Erythroblast (primary cell): ENCODE results near the gene CA5A.

Experiments used
- DNase-seq, 2 experiments: peaks; one replicate each; lab custom pipeline; 2025; lab: John Stamatoyannopoulos, UW
- GATA1 ChIP-seq: IDR thresholded peaks from 2 replicates; pipeline ENCODE4 v1.6.1; 2011; ENCODE audit warnings: low read depth, mild to moderate bottlenecking, control low read depth, low read length, moderate library complexity
- POLR2A ChIP-seq: IDR thresholded peaks from 2 replicates; pipeline ENCODE4 v1.6.1; 2011; ENCODE audit warnings: mild to moderate bottlenecking, low read length

Gene CA5A

DNA sequence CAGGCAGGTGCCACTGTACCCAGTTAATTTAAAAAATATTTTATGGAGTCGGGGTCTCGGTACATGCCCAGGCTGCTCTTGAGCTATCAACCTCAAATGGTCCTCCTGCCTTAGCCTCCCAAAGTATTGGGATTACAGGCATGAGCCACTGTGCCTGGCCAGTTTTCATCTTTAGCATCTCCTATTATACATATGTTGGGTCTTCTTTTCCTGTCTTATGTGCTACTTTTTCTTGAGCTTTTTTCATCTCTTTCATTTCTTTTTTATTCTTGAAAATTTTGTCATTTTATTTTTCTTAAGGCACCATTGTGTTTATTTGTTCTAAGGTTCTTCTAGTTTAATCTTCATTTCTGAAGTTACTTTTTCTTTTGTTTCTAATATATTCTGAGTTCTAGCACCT, 35.6 kb upstream of the CA5A start:
- peak in 1 of 2 experiments; percentile 34 for DNase-seq
- TF ChIP-seq POLR2A, result no peak

DNA sequence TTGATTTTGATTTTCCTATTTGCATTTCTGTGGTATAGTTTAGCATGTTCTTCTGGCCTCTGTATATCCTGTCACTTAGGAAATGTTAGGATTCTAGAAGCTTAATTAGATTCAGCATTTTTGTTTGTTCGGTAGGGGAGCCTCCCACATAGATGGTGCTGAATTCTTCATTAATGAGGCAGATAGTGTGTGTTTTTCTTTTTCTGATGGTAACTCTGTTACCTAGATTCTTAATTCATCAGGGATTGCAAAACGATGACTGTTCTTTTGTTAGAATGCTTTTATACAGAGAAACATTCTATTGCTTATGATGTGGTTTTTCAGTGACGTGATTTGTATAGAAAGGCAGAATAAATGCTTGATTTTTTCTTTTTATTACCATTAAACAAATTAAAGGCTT, 33.9 kb upstream of the CA5A start:
- TF ChIP-seq POLR2A, result no peak
- TF ChIP-seq GATA1, result no peak
- no peak for DNase-seq

DNA sequence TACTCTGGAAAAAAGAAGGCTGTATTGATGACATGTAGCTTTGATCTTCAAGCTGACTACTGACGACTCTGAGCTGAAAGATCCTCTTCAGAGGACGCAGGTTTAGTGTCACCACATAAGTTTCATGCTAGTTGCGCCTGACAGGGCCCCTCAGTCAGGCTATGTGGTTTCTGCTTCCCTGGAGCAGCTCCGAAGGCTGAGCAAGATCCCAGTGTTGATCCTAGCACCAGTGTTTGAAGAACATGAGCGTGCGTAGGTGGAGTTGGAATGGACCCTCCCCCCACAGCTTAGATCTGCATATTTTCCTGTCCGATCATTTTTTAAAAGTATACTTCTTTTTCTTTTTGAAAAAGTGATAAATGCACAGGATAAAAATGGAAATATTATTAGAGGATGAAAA, 32.2 kb upstream of the CA5A start:
- DNase-seq, result no peak
- no peak for TF ChIP-seq GATA1
- TF ChIP-seq POLR2A, result no peak

DNA sequence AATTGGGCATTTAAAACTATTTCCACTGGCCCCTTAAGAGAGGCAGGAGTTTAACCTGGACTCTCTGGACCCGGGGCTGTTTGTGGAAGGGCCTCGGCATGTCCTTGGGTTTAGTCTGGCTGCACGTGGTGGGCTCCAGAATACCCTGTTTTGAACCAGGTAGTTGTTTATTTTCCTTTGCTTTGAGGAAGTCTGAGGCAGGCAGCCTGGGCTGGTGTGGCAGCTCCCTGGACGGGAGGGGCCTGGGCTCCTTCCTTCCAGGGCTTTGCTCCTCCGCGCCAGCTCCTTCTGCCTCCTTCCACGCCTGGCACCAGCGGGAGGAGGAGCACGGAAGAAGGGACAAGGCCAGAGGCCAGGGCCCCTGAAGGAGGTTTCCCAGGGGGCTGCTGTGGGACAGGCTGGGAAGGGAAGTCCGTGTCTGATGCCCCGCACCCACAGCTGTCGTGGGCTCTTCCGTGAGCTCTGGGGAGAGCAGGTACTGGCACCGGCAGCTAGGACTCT, 30.4 kb upstream of the CA5A start:
- no peak for DNase-seq
- TF ChIP-seq GATA1, result no peak

DNA sequence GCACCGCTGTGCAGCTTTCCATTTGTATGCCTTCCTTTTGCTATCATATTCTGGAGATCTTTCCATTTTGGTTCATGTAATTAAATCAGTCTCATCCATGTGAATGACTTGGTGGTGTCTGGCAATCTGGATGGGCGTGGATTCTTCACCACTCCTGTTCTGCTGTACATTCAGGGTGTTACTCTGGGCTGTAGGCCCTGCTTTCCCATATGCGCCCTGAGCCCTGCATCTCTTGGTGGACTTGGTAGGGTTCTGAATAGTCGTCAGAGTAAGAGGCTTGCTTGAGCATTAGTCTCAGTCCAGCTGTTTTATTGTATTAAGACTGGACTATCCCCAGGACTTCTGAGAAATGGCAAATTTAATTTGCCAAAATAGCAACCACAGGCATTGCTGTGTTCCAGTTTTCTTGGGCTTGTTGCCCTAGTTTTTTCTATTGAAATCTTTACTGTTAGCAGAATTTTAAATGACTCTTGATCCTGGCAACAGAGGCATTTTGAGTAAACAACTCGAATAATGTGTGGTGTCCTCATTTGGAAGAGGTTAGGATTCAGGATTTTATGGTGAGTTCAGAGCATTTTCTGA, 29.8 kb upstream of the CA5A start:
- DNase-seq, result no peak
- no peak for TF ChIP-seq POLR2A
- no peak for TF ChIP-seq GATA1

DNA sequence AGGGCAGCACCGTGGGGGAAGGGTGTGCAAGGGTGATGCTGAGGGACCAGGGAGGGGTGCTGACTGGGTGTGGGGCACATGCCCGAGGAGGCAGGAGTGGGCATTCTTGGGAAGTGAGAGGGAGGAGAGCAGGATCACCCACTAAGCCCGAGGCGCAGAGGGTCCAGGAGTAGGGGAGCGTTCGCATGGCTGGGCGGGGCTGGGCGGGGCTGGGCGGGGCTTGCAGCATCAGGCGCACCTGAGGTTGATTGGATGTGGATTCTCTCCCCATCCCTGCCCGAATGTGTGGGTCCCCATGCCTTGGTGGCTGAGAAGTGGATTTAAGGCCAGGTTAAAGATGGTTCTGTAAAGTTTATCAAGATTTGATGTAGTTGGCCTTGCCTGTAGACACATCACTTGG, 29.1 kb upstream of the CA5A start:
- no peak for DNase-seq
- TF ChIP-seq GATA1 (no peak), POLR2A (no peak)

DNA sequence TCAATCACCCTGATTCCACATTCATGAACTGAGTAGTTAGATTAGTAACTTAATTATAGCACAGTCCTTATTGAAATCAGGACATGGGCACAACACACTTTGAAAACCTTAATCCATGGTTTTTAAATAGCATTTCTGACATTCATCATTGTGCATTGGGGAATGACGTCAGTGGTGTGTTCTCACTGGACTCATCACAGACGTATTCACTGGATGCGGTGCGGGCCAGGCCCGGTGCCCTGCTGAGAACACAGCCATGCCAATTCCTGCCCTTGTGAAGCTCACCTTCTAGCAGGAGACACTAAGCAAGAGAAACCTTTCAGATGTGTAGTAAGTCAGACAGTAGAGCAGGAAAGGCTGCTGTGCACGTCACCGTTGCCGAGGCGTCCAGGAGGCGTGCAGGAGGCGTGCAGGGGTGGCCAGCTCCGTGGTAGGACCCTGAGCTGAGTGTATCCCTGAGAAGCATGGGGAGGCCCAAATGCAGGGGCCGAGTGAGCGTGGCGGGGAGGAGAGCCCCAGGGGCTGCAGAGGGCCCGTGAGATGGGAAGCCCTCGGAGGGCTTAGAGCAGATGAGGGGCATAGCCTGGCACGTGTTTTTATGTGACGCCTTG, 27.8 kb upstream of the CA5A start:
- TF ChIP-seq POLR2A, result no peak
- no peak for TF ChIP-seq GATA1
- no peak for DNase-seq

DNA sequence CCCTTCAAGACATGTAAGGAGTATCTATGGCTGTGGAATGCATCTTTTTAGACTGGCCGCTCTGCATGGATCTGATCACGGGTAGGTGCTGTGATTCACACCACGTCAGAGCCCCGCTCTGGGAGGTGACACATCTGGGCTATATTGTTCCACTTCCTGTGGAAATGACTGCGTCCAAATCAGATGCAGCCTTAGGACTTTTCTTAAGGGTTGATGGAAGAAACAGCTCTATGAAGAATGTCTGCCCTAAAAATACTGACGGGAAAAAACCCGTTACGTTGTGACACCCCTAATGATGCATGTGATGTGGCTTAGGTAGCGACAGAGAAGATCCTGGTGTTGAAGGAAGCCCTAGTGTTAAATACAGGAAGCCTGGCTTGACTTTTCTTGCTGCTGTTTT, 27.1 kb upstream of the CA5A start:
- DNase-seq, result peak in 1 of 2 experiments; percentile 13
- no peak for TF ChIP-seq POLR2A
- no peak for TF ChIP-seq GATA1

DNA sequence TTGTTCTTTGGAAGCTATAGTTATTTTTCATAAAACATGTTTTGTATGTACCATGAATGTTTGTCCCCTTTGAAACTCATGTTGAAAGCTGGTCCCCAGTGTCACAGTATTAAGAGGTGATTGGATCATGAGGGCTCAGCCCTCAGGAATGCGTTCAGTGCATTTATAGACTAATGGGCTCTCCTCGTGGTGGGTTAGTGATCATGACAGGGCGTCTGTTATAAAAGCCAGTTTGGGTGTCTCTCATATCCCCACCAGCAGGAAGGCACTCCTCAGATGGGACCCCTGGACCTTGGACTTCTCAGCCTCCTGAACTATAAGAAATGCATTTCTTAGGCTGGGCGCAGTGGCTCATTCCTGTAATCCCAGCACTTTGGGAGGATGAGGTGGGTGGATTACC, 25.3 kb upstream of the CA5A start:
- DNase-seq, result no peak

DNA sequence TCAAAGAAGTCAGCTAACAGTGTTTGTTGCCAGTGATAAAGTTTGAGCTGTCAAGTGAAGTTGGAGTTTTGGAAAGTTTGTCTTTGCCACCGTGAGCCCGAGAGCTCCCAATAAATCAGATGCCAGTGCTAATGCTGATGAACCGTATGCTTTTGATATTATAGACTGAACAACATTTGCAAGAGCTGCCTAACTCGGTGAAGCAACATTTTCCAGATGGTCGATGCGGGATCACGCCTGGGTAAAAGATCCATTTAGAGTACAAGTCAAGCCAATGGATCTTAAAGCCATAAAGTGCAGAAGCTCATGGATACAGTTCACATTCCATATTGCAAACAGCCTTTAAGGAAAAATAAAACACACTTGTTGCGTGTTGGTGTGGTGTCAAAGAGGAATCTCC, 24.5 kb upstream of the CA5A start:
- TF ChIP-seq GATA1 (no peak), POLR2A (no peak)

More for the DNA sequence above, 25.3 kb upstream of the CA5A start:
- no peak for TF ChIP-seq GATA1
- TF ChIP-seq POLR2A, result no peak

DNA sequence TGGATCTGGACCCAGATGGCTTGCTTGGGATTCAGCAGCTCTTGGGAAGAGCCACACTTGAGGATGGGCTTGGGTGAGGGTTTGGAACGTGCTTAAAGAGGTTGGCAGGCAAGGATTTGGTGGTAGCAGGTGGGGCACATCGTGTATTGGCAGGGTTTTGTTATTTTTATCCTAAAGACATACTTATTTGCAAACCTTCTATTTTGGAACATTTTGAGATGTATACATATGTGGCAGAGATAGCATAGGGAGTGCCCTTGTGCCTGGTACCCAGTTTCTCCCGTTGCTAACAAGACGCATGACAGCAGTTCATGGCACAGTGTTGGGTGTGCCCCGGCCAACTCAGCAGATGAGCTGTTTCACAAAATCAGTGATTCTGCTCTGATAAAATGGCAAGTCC, 24.0 kb upstream of the CA5A start:
- no peak for DNase-seq
- TF ChIP-seq GATA1 (no peak), POLR2A (no peak)

More for the DNA sequence above, 24.5 kb upstream of the CA5A start:
- no peak for DNase-seq

DNA sequence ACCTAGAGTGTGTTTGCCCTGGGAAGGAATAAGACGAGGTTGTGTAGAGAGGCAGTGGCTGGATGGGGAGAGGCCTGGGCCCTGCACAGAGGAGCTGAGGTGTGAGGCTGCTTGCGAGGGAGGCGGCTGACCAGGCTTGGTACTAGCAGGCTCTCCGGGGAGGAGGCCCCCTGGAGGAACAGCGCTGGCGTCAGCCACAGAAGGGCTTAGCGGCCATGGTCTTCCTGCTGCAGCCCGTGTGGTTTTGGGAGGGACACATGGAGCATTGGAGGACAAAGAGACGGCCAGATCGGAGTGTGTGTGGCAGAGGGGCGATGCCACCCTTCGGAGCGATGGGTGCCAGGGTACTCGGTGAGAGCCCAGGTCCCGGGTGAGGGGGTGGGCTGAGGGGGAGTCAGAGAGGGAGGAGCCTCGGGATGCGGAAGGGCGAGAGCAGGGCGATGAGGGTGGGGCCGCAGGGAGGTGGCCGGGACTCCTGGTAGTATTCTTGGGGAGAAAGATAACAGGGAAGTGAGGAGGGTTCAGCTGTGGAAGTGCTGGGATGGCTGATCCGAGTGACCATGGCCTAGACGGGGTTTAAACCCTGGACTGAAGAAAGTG, 23.2 kb upstream of the CA5A start:
- TF ChIP-seq POLR2A, result no peak
- TF ChIP-seq GATA1, result no peak
- DNase-seq, result peak; percentile 19 to 25

DNA sequence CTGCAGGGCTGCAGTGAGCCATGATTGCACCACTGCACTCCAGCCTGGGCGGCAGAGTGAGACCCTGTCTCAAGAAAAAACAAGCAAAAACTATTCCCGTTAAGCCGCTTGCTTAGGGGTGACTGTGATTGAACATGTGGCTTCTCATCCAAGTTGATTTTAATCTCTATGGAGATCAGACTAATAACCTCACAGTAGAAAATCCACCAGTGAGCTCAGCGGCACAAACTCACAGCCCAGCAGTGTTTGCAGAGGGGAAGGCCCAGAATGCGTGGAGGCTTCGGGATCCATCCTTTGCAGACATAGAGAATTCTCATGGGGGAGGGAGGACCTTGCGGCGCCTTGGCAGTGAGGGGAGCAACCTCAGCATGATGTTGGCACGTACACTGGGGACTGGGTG, 22.3 kb upstream of the CA5A start:
- no peak for DNase-seq
- no peak for TF ChIP-seq GATA1

DNA sequence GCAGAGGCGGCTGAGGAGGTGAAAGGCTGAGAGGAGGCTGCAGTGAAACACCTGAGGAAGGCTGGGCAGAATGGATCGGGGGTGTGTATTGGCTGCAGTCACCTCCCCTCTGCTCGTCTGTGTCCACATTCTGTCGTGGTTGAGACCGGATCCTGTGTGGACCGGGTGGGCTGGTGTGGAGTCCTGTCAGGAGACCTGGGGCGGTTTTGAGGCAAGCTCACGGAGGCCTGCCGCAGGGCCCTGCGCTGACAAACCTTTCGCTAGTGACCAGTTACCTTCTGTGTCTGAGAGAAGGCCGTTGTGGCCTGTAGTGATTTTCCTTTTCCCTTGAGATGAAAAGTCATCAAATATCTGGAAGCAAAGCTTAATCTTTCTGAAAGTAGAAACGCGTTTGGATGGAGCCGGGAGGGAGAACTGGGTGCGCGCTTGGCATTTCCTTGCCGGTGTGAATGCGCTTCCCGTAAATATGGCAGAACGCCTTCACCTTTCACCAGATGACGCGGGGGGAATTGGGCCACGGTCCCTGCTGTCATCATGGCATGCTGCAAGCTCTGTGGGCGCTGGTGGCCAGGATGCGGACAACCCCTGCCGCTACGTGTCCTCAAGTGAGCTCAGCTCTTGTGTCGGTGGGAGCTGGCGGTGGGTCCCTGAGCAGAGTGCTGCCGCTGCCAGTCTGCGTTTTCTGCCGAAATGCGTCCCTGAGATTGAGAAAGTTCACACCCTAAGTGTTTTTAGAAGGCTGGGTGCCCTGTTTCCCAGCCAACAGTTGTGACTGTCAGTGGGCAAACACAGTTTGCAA, 21.2 kb upstream of the CA5A start:
- no peak for DNase-seq
- TF ChIP-seq GATA1 (no peak), POLR2A (no peak)
